Sigmoid colon (tissue), 4 donors: ENCODE results near the gene RNF4.
"Not testable (repeated sequence)": the region's sequence is repeated elsewhere in the genome, so short reads cannot be mapped to it uniquely, and the experiment has no call there.

ENCODE experiments used
- EP300 ChIP-seq, 4 donors: sonication (generic); formaldehyde crosslinking; IDR thresholded peaks; one replicate each; pipeline ENCODE4 v1.6.1; 2017; ENCODE audit warnings: antibody characterized with exemption in 4 of 4
- POLR2A ChIP-seq, 2 donors: fragments of 450-650 bp; IDR thresholded peaks; one replicate each; pipeline ENCODE4 v1.6.1; 2016; ENCODE audit warnings: antibody characterized with exemption in 2 of 2, mild to moderate bottlenecking in 2 of 2, moderate library complexity in 2 of 2
- POLR2AphosphoS5 ChIP-seq, 4 donors: sonication (generic); formaldehyde crosslinking; IDR thresholded peaks; one replicate each; pipeline ENCODE4 v1.6.1; 2017; ENCODE audit warnings: antibody characterized with exemption in 4 of 4
- TF ChIP-seq, protein P1 (sequence below), 4 experiments: fragments of 450-650 bp in 3 of 4; fragments of 200-600 bp in 1 of 4; IDR thresholded peaks; one replicate each; pipeline ENCODE4 v1.5.1; 2016 to 2019; ENCODE audit warnings: antibody characterized with exemption in 4 of 4, mild to moderate bottlenecking in 3 of 4, moderate library complexity in 2 of 4

GRCh38 chr4:2543580-2544191 lies 74.8 kb downstream of the RNF4 start:
- TF ChIP-seq, protein P1, sequence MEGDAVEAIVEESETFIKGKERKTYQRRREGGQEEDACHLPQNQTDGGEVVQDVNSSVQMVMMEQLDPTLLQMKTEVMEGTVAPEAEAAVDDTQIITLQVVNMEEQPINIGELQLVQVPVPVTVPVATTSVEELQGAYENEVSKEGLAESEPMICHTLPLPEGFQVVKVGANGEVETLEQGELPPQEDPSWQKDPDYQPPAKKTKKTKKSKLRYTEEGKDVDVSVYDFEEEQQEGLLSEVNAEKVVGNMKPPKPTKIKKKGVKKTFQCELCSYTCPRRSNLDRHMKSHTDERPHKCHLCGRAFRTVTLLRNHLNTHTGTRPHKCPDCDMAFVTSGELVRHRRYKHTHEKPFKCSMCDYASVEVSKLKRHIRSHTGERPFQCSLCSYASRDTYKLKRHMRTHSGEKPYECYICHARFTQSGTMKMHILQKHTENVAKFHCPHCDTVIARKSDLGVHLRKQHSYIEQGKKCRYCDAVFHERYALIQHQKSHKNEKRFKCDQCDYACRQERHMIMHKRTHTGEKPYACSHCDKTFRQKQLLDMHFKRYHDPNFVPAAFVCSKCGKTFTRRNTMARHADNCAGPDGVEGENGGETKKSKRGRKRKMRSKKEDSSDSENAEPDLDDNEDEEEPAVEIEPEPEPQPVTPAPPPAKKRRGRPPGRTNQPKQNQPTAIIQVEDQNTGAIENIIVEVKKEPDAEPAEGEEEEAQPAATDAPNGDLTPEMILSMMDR (IDR thresholded peaks at IDR 0.05) = not testable (repeated sequence)
- TF ChIP-seq POLR2AphosphoS5, POLR2A, EP300 (IDR thresholded peaks at IDR 0.05): not testable (repeated sequence)
